ENCODE results near the gene FETUB.

The FETUB gene

DNA sequence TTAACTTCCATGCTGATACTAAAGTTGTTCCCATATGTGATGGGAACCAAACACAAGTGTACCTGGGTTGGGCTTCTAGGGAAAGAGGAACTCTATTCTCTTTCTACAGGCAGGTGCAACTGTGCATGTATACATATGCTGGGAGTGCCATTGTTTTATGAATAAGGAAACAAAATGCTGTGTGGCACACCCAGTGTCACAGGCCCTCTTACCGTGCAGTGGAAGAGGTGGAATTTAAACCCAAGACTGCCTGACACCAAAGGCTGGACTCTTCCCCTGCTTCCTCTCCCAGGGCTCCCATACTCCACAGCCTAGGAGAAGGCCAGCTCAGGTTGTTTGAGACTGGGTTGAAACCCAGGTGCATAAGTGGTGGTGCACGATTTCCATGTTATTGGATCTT is 1.9 kb upstream of the FETUB start:
- no peak for DNase-seq

DNA sequence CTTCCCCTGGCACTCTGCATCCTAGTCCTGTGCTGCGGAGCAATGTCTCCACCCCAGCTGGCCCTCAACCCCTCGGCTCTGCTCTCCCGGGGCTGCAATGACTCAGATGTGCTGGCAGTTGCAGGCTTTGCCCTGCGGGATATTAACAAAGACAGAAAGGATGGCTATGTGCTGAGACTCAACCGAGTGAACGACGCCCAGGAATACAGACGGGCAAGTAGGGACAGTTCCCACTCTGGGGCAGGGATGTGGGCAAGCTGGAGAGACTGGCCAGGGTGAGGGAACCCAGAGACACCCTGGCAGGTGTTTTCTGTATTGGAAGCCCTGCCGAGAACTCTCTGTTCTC is 247 bp downstream of the FETUB start:
- no peak for DNase-seq

DNA sequence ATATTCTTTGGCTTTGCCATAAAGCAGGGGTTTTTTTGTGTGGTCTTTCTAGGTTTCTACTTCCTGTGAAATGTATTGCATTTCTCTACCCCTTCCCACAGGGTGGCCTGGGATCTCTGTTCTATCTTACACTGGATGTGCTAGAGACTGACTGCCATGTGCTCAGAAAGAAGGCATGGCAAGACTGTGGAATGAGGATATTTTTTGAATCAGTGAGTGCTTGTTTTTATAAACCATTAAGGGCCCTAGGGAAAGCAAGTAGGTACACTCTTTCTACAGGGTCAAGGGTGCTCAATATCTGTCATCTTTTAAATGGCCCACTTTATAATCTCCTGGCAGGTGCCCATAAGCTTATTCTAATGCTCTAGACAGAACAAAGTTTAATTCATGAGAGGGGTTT is 730 bp downstream of the FETUB start:
- no peak for DNase-seq

DNA sequence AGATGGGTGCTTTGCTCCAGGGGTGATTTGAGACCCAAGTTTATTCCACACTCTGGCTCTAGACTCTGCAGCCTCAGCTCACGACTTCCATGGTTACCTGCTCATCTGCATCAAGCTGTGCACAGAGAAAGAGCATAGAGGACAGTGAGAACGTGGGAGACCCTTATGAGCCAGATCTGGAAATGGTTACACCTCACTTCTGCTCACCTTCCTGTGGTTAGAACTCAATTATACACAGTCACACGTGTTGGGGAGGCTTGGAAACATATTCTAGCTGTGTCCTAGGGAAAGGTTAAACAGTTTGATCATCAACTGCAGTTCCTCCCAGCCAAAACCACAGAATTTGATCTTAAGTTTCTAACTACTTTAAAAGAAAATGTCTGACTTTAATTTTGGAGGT is 1.8 kb downstream of the FETUB start:
- no peak for DNase-seq

DNA sequence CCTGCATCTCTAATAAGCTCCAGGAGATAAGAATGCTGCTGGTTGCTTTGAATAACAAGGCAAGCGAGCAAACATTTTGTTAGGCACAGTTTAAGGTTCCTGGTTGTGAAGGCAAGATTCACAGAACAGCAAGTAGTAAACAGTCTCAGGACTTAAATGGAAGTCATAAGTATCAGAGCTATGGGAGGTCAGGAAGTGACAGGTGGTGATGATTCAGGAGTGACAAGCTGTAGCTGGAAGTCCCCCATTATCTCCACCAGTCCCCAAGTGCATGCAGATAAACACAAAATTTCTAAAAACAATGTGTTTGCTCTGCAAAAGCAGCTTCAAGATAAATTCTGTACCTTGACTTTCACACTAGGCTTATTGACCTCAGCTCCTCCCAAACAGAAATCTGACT is 3.3 kb downstream of the FETUB start:
- DNase-seq, result no peak

- DNase-seq, result no peak
Observed at GRCh38 chr3:186644683-186645082, 4.5 kb downstream of the FETUB start.

DNA sequence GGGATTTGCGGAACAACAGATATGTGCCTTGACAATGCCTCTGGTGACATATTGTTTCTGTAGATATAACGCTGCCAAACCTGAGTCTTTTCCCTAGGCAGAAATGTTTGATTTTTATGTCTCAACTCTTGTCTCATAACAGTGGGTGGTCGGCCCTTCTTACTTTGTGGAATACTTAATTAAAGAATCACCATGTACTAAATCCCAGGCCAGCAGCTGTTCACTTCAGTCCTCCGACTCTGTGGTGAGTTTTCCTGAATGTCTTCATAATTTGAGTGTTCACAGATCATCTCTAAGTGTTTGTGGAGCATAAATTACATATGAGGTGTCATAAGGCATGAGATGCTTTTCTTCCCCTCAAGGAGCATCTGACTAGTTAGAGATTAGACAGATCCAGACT is 5.9 kb downstream of the FETUB start:
- DNase-seq, result no peak

GRCh38 chr3:186646841-186647240 is 6.6 kb downstream of the FETUB start:
- no peak for DNase-seq

DNA sequence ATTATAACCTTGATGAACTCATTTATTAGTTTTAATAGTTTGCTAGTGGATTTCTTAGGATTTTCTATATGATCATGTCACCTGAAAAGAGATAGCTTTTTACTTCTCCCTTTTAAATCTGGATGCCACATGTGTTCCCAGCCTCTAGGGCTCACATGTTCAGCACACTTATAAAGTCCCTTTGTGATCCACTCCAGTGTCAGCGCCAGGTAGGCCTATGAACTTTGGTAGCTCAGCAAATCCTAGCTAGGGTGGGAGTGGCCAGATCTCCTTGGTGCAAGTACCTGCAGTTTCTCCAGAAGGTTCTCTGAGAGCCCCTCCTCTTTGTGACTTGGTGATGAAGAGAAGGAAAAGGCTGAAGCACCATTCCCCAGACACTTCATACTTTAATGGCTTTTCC is 8.7 kb downstream of the FETUB start:
- no peak for DNase-seq

GRCh38 chr3:186651678-186652215 is 11.5 kb downstream of the FETUB start:
- no peak for DNase-seq

GRCh38 chr3:186653080-186653707 is 13.0 kb downstream of the FETUB start:
- DNase-seq, result no peak

- DNase-seq, result no peak
Observed at GRCh38 chr3:186653984-186654383, 13.8 kb downstream of the FETUB start.

- no peak for DNase-seq
Observed at GRCh38 chr3:186663361-186664118, 23.3 kb downstream of the FETUB start.

DNA sequence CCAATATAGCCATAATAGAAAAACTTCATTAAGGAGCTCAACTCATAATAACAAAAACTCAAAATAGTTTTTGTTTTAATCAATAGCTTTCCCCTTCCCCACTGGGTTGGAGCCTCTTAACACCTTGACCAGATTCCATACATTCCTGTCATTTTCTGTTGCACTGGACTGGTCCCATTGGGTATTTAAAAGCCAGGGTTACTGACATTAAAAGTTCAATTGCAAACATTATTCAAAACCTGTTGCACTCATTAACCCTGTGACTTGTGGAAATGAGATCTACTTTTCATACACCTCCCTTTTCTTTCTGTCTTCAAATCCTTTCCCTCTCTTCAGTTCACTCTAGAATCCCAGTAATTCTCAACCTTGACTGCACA is 23.9 kb downstream of the FETUB start:
- DNase-seq, result no peak

DNA sequence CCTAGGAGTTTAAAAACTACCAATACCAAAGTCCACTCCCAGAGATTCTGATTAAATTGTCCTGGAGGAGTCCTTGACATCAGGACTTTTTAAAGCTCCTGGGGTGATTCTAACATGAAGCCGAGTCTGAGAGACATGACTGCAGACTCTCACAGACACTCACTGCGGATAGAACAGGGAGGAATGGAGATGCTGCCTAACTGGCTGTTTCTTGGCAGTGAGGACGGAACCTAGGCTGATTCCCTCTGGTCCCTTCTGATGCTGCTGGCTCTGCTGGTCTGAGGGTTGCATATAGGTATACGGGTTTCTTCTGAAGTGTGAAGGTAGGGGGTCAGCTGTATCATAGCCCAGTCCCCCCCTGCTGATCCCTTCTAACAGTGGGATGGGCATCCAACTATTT is 24.3 kb downstream of the FETUB start:
- no peak for DNase-seq

GRCh38 chr3:186665625-186666188 is 25.5 kb downstream of the FETUB start, which contains the start of gene HRG:
Gene HRG (plus strand): TSS chr3:186666014. CDS start chr3:186666032, 18 bp downstream.
- DNase-seq, result no peak

DNA sequence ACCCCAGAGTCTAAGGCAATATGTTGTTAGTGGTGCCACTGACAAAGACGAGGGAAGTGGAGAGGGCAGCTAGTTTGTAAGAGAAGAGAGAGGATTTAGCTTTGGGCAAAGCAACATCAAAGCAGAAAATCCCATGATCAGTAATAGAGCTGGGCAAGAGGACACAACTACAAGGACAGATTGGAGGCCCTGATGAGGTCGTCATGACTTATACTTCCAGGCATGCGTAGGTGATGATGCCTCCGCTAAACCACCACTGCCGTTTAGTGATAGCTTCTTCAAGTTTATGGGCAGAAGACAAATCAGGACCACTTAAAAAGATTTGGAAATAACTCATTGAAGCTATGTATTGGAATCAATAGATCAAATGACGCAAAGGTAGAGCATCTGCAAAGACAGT is 28.2 kb downstream of the FETUB start:
- no peak for DNase-seq

- no peak for DNase-seq
Observed at GRCh38 chr3:186669378-186670084, 29.3 kb downstream of the FETUB start.

DNA sequence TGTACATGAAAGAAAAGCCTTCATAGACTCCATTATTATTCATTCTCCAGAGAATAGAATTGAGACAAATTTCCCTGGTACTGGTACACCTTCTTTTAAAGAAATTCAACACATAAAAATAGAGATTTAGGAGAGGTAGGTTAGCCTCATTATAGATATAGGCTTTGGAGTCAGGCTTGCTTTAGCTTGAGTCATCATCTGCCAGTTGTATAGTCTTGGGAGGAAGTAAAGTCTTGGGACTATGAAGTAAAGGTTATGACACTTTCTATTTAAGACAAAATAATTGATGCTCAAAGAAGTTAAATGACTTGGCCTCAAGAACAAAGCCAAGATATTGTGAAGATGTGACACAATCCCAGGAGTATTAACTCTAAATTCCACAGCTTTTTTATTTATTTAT is 30.0 kb downstream of the FETUB start:
- peak in 1 of 2 donors; percentile 36 for DNase-seq

DNA sequence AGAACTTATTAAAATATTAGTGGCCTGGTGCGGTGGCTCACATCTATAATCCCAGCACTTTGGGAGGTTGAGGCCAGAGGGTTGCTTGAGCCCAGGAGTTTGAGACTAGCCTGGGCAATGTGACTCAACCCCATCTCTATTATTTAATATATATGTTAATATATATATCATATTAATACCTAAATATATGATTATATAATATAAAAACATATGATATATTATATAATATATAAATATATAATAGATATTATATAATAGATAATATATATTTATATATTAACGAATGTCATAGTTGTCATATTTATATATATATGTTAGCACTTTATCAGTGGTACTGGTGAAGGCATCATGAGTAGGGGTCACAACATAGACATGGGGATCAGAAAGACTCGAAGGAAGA is 30.9 kb downstream of the FETUB start:
- no peak for DNase-seq

GRCh38 chr3:186678604-186679003 is 38.4 kb downstream of the FETUB start:
- no peak for DNase-seq

DNA sequence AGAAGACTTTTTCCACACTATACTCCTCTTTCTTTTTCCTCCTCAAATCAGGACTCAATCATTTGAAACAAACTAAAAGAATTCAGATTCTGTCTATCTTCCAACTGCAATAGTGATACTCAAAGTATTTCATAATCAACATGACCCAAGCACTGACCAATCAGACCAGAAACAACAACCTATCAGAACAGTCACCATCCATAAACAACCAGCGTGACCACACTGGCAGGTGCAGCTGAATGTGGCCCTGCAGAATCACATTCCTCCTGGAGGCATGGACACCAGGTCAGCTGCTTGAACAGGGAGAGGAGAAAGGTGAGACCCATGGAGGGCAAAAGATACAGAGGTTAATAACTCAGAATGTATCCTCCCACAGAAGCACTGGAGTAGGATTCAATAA is 39.0 kb downstream of the FETUB start:
- DNase-seq, result no peak

- no peak for DNase-seq
Observed at GRCh38 chr3:186680869-186681268, 40.7 kb downstream of the FETUB start.

DNA sequence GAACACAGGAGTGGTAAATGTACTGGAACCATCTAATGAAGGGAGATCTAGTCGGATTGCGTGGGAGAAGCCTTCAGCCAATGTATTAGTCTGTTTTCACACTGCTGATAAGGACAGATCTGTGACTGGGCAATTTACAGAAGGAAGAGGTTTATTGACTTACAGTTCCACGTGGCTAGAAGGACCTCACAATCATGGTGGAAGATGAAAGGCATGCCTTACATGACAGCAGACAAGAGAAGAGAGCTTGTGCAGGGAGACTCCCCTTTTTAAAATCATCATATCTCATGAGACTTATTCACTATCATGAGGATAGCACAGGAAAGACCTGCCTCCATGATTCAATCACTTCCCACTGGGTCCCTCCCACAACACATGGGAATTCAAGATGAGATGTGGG is 42.6 kb downstream of the FETUB start:
- peak; percentile 4 to 80 for DNase-seq
